ENCODE results near the gene KCNJ6. TPM values are rescaled to one million over a fixed set of nuclear protein-coding genes. Genes with fewer than 3 reads are reported as not detected.

The KCNJ6 gene
- total RNA-seq, 1 donor from 2014 or later, result 4.4 TPM

DNA sequence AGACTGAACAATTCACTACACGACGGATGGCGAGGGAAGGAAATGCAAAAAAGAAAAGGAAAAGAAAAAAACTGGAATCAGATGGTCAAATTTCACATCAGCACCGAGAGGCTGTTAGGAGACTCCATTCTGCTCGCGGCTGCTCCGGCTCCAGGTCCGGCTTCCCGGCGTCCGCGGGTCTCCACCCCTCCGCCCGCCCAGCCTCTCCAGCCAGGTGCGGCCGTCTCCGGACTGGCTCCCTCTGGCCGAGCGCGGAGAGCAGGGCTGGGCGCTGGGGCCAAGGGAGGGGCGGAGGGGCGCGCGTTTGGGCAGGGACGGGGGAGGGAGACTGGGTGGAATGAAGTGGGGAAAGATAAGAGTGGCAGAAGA, 332 bp downstream of the KCNJ6 start:
- H3K9me3 Mint-ChIP-seq (ENCODE audit: low read depth), result no peaks in the 10 kb centered on the region
- DNase-seq (ENCODE audit: low spot score), result no peak
- peaks cover 41% of the 10 kb centered on the region for H3K4me1 Mint-ChIP-seq (ENCODE audit: low read depth)
- TF ChIP-seq, protein P1, sequence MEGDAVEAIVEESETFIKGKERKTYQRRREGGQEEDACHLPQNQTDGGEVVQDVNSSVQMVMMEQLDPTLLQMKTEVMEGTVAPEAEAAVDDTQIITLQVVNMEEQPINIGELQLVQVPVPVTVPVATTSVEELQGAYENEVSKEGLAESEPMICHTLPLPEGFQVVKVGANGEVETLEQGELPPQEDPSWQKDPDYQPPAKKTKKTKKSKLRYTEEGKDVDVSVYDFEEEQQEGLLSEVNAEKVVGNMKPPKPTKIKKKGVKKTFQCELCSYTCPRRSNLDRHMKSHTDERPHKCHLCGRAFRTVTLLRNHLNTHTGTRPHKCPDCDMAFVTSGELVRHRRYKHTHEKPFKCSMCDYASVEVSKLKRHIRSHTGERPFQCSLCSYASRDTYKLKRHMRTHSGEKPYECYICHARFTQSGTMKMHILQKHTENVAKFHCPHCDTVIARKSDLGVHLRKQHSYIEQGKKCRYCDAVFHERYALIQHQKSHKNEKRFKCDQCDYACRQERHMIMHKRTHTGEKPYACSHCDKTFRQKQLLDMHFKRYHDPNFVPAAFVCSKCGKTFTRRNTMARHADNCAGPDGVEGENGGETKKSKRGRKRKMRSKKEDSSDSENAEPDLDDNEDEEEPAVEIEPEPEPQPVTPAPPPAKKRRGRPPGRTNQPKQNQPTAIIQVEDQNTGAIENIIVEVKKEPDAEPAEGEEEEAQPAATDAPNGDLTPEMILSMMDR (IDR thresholded peaks at IDR 0.05), result no peak
- H3K36me3 Mint-ChIP-seq (ENCODE audit: low read depth), result no peaks in the 10 kb centered on the region
- H3K27me3 Mint-ChIP-seq (ENCODE audit: low read depth), result no peaks in the 10 kb centered on the region
- peak overlapping the region; percentile 74 for H3K4me3 Mint-ChIP-seq (ENCODE audit: unreplicated experiment)
- H3K27ac Mint-ChIP-seq (ENCODE audit: unreplicated experiment), result peak overlapping the region; percentile 3

DNA sequence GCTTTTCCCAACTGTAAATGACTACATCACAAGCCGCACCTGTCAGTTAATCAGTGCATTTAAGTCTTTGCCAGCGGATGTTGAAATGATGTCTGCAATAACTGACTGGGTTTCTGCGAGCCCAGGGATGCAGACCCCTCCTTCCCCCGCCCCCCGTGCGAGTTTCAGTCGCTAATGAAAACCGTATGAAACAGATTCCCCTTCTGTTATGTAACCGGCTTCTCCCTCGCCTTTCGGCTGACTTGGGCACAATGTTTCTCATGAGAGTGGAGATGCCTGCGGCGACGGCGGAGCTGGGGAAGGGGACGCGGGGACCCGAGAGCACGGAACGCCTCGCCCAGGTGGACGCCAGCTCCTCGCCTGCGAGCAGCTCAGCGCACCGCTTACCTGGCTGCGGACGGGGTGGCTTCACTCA, 753 bp downstream of the KCNJ6 start:
- H3K9me3 Mint-ChIP-seq (ENCODE audit: low read depth), result no peaks in the 10 kb centered on the region
- no peak overlapping the region for H3K27ac Mint-ChIP-seq (ENCODE audit: unreplicated experiment)
- H3K4me3 Mint-ChIP-seq (ENCODE audit: unreplicated experiment), result peak overlapping the region; percentile 74
- DNase-seq (ENCODE audit: low spot score), result no peak
- H3K27me3 Mint-ChIP-seq (ENCODE audit: low read depth), result no peaks in the 10 kb centered on the region
- peaks cover 40% of the 10 kb centered on the region for H3K4me1 Mint-ChIP-seq (ENCODE audit: low read depth)
- H3K36me3 Mint-ChIP-seq (ENCODE audit: low read depth), result no peaks in the 10 kb centered on the region
- TF ChIP-seq, protein P1 (IDR thresholded peaks at IDR 0.05), result no peak

DNA sequence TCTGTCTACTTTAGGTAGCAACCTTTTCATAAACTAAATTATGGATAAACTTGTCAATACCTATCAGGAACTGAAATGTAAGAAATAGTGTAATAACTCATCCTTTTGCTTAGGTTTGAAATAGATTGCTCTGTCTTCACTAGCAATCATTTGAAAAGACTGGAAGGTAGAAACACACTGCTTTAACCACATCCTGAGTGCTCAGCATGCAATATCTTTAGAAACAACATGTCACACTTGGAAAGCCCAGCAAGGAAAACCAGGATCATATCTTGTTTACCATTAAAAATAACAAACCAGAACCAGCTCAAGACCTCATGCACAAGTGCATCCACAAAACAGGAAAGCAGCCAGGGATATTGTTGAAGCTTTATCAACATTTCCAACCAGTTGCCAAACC, 3.6 kb downstream of the KCNJ6 start:
- Mint-ChIP-seq H3K27ac (ENCODE audit: unreplicated experiment) (no peak overlapping the region), H3K9me3 (ENCODE audit: low read depth) (no peaks in the 10 kb centered on the region), H3K36me3 (ENCODE audit: low read depth) (no peaks in the 10 kb centered on the region), H3K27me3 (ENCODE audit: low read depth) (no peaks in the 10 kb centered on the region), H3K4me1 (ENCODE audit: low read depth) (peaks cover 49% of the 10 kb centered on the region), H3K4me3 (ENCODE audit: unreplicated experiment) (no peak overlapping the region)
- DNase-seq (ENCODE audit: low spot score), result no peak
- TF ChIP-seq, protein P1 (IDR thresholded peaks at IDR 0.05), result no peak

DNA sequence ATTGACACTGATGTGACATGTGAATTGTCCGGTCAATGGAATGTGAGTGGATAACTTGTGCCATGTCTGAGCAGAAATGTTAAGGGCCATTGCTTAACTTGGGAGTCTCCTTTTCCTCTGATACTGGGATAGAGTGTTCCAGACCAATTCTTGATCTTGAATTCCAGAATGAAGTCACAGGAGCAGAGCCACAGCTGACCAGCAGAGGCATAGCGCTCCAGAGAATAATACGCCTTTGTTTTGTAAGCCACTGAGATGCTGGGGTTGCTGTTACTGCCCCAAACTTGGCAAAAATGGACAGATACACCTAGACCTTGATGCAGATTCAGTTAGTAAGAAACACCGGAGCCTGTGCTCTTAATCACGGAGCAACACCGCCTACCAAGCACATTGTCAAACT, 6.3 kb downstream of the KCNJ6 start:
- Mint-ChIP-seq H3K36me3 (ENCODE audit: low read depth) (no peaks in the 10 kb centered on the region), H3K9me3 (ENCODE audit: low read depth) (no peaks in the 10 kb centered on the region), H3K27ac (ENCODE audit: unreplicated experiment) (no peak overlapping the region), H3K4me1 (ENCODE audit: low read depth) (peaks cover 36% of the 10 kb centered on the region), H3K27me3 (ENCODE audit: low read depth) (no peaks in the 10 kb centered on the region), H3K4me3 (ENCODE audit: unreplicated experiment) (no peak overlapping the region)
- no peak for DNase-seq (ENCODE audit: low spot score)
- TF ChIP-seq, protein P1 (IDR thresholded peaks at IDR 0.05), result peak; percentile 28

DNA sequence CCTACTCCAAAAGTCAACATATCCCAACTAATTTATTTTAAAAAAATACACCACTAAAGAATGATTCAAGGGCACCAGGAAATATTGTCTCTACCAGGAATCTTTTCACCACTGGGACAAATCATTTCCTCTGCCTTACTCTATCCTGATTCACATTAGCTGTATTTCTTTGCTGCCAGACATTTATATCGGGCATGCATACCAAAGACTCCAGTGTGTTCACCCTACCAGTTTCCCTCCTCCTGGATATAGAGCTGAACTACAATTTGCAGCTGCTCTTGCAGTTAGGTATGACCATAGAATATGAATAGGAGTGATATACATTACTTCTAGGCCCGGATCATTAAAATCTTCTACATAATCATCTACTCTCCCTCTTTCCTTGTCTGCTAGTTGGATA, 7.6 kb downstream of the KCNJ6 start:
- Mint-ChIP-seq H3K4me1 (ENCODE audit: low read depth) (peaks cover 24% of the 10 kb centered on the region), H3K36me3 (ENCODE audit: low read depth) (no peaks in the 10 kb centered on the region), H3K9me3 (ENCODE audit: low read depth) (no peaks in the 10 kb centered on the region), H3K27me3 (ENCODE audit: low read depth) (no peaks in the 10 kb centered on the region), H3K4me3 (ENCODE audit: unreplicated experiment) (no peak overlapping the region), H3K27ac (ENCODE audit: unreplicated experiment) (peak overlapping the region; percentile 10)
- DNase-seq (ENCODE audit: low spot score), result no peak
- TF ChIP-seq, protein P1 (IDR thresholded peaks at IDR 0.05), result peak; percentile 25

Data from chondrocyte (in vitro differentiated cells).